Peyer's patch (tissue), 4 donors: ENCODE data around the gene DHX16. TPM values are rescaled to one million over a fixed set of nuclear protein-coding genes. Genes with fewer than 3 reads are reported as not detected.

Experiments used
- DNase-seq, 3 donors: peaks; one replicate each; pipeline ENCODE4 v3.0.0-alpha.2; 2017 to 2019
- H3K27ac ChIP-seq, 4 donors: fragments of 200-600 bp; sonication (generic); one replicate each; pipeline ENCODE4 v1.5.1; 2016 to 2019
- H3K27me3 ChIP-seq, 2 donors: fragments of 200-600 bp; sonication (generic); one replicate each; pipeline ENCODE4 v1.5.1; 2019
- H3K36me3 ChIP-seq, 3 donors: fragments of 200-600 bp; sonication (generic); one replicate each; pipeline ENCODE4 v1.5.1; 2016 to 2019
- H3K4me1 ChIP-seq, 4 donors: fragments of 200-600 bp; sonication (generic); one replicate each; pipeline ENCODE4 v1.5.1; 2016 to 2019
- H3K4me3 ChIP-seq, 4 donors: fragments of 200-600 bp; sonication (generic); 1 replicate in 3 of 4; 2 replicates in 1 of 4; pipeline ENCODE4 v1.5.1; 2016 to 2019; ENCODE audit warnings: mild to moderate bottlenecking in 1 of 4
- H3K9me3 ChIP-seq, 4 donors: fragments of 200-600 bp; sonication (generic); one replicate each; pipeline ENCODE4 v1.5.1; 2016 to 2019; ENCODE audit warnings: mild to moderate bottlenecking in 1 of 4
- POLR2A ChIP-seq, 2 donors: fragments of 450-650 bp; IDR thresholded peaks; one replicate each; pipeline ENCODE4 v1.5.1; 2017; ENCODE audit warnings: antibody characterized with exemption in 2 of 2, mild to moderate bottlenecking in 2 of 2, moderate library complexity in 2 of 2
- total RNA-seq, 4 donors: library from RNA; depleted of rRNA; stranded (reverse); fragments of >200 nt; gene quantifications; one replicate each; pipeline ENCODE4 v1.1.0, GENCODE V29; 2016
- TF ChIP-seq, protein P1 (sequence below), 6 experiments: fragments of 450-650 bp in 4 of 6; fragments of 200-600 bp in 2 of 6; sonication (generic) in 1 of 6; IDR thresholded peaks; one replicate each; pipeline ENCODE4 v1.5.1; 2017 to 2019; ENCODE audit warnings: antibody characterized with exemption in 6 of 6, mild to moderate bottlenecking in 3 of 6, moderate library complexity in 1 of 6

DHX16 gene
- total RNA-seq, 4 donors from 2014 or later, result 39.6 to 68.1 (median 58.2) TPM

DNA sequence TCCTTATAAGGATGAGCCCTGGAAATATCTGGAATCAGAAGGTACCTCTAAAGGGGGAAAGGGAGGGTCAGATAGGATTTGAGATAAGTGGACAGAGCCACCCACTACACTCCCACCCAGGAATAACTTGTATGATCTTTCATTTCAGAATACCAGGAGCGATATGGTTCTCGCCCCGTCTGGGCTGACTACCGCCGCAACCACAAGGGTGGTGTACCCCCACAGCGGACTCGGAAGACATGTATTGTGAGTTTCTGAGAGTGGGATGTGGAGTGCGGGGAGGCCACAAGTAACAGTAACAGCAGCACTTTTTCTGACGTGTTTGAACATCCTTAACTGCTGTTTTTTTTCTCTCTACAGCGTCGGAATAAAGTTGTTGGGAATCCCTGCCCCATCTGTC, 53.2 kb downstream of the DHX16 start:
- Histone ChIP-seq H3K4me1 (peaks cover 0 to 9% (median 4%) of the 10 kb centered on the region in 4 donors), H3K27me3 (no peaks in the 10 kb centered on the region), H3K27ac (no peak overlapping the region), H3K36me3 (peaks cover 0 to 61% (median 0%) of the 10 kb centered on the region in 3 donors), H3K9me3 (no peaks in the 10 kb centered on the region), H3K4me3 (no peak overlapping the region)
- TF ChIP-seq POLR2A (IDR thresholded peaks at IDR 0.05), result no peak
- TF ChIP-seq, protein P1, sequence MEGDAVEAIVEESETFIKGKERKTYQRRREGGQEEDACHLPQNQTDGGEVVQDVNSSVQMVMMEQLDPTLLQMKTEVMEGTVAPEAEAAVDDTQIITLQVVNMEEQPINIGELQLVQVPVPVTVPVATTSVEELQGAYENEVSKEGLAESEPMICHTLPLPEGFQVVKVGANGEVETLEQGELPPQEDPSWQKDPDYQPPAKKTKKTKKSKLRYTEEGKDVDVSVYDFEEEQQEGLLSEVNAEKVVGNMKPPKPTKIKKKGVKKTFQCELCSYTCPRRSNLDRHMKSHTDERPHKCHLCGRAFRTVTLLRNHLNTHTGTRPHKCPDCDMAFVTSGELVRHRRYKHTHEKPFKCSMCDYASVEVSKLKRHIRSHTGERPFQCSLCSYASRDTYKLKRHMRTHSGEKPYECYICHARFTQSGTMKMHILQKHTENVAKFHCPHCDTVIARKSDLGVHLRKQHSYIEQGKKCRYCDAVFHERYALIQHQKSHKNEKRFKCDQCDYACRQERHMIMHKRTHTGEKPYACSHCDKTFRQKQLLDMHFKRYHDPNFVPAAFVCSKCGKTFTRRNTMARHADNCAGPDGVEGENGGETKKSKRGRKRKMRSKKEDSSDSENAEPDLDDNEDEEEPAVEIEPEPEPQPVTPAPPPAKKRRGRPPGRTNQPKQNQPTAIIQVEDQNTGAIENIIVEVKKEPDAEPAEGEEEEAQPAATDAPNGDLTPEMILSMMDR (IDR thresholded peaks at IDR 0.05), result no peak
- peak in 1 of 3 donors; percentile 26 for DNase-seq

DNA sequence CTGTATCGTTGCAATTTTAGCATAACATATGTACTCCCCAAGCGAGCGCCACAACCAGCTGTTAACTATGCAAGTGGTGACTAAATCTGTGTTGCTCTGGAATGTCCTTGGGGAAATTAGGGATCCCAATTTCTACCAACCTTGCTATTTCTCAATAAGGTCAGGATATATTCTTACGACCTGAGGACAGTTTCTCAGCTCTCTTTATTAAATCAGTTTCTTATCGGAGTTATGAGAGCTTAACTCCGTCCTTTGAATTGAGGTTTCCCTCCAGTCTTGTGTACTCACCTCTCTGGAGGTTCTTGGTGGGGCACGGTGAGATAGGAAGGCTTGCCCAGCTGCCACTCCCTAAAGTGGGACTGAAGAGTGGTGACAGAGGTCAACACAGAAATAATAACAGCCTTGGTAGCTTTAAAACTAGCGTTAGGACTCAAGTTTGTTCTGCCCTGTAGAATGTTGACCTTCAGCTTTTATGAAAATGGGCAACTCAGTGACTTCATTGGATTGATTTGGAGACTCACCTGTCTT, 54.5 kb downstream of the DHX16 start:
- H3K27ac ChIP-seq, result peak overlapping the region; percentile 87 to 97 (median 92)
- DNase-seq, result peak in 1 of 3 donors; percentile 57
- H3K4me1 ChIP-seq, result peaks cover 0 to 21% (median 9%) of the 10 kb centered on the region in 4 donors
- TF ChIP-seq POLR2A (IDR thresholded peaks at IDR 0.05), result peak; percentile 20 to 70
- TF ChIP-seq, protein P1 (IDR thresholded peaks at IDR 0.05), result no peak
- no peaks in the 10 kb centered on the region for H3K27me3 ChIP-seq
- H3K9me3 ChIP-seq, result no peaks in the 10 kb centered on the region
- H3K4me3 ChIP-seq, result peak overlapping the region; percentile 64 to 76 (median 72)
- peaks cover 0 to 48% (median 0%) of the 10 kb centered on the region in 3 donors for H3K36me3 ChIP-seq

DNA sequence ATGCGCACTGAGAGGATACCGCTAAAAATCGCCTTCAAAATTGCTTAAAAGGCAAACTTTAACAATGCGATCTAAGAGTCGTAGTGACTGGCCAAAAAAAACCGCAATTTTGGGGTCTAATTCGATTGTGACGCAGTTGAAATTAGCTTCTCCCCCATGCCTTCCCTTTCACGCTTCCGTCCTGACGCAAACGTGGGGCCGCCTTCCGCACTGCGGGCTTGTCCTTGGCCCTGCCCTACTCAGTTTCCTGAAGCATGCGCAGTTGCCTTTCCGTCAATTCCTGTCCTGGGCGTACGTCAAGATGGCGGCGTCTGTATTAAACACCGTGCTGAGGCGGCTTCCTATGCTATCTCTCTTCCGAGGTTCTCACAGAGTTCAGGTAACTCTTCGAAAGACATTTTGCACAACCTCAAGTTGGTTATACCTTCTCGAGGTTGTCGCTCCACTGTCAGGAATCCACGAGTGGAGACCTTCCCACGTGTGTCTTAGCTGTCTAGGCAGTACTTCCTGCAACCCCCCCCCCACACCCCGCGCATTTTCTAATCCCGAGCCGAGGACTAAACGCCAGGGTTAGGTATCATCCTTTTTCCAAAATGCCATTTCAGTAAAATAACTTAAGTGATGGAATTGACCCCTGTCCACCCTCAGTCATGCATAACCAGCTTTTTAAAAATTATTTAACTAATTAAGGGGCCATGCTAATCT, 55.1 kb downstream of the DHX16 start, which contains the start of gene MRPS18B:
TSS of gene MRPS18B (plus strand) at position 276 of the 705 bp plus-strand sequence. CDS start at position 302, 26 bp downstream.
- Histone ChIP-seq H3K9me3 (no peaks in the 10 kb centered on the region), H3K36me3 (peaks cover 0 to 44% (median 0%) of the 10 kb centered on the region in 3 donors), H3K27ac (peak within 1 kb of the TSS; percentile 87 to 97 (median 92)), H3K4me3 (peak within 1 kb of the TSS; percentile 70 to 86 (median 76)), H3K4me1 (peaks cover 0 to 28% (median 9%) of the 10 kb centered on the region in 4 donors), H3K27me3 (no peaks in the 10 kb centered on the region)
- DNase-seq, result peak; percentile 94 to 99 (median 97)
- TF ChIP-seq, protein P1 (IDR thresholded peaks at IDR 0.05), result no peak
- peak; percentile 70 to 93 for TF ChIP-seq POLR2A (IDR thresholded peaks at IDR 0.05)

- no peaks in the 10 kb centered on the region for H3K9me3 ChIP-seq
- peaks cover 0 to 31% (median 9%) of the 10 kb centered on the region in 4 donors for H3K4me1 ChIP-seq
- peak; percentile 100 for TF ChIP-seq POLR2A (IDR thresholded peaks at IDR 0.05)
- TF ChIP-seq, protein P1 (IDR thresholded peaks at IDR 0.05), result no peak
- DNase-seq, result peak; percentile 95 to 100 (median 99)
- H3K27ac ChIP-seq, result peak within 1 kb of the TSS; percentile 87 to 97 (median 92)
- H3K4me3 ChIP-seq, result peak within 1 kb of the TSS; percentile 70 to 86 (median 76)
- peaks cover 0 to 38% (median 0%) of the 10 kb centered on the region in 3 donors for H3K36me3 ChIP-seq
- no peaks in the 10 kb centered on the region for H3K27me3 ChIP-seq
Measured at GRCh38 chr6:30616811-30617564, 55.8 kb downstream of the DHX16 start, which contains the start of gene PPP1R10. Gene PPP1R10 (minus strand): TSS chr6:30617243. CDS start chr6:30609944, 7,299 bp downstream.
